A549 (cell line): Measurements from ENCODE around the gene SS18L1. TPM values are rescaled to one million over a fixed set of nuclear protein-coding genes. Genes with fewer than 3 reads are reported as not detected.

Experiments
- ATAC-seq, 2 experiments: fragments of 200-7000 bp in 1 of 2; fragments of >200 bp in 1 of 2; cut with Nextera tagmentation in 1 of 2; cut with Tn5 transposase in 1 of 2; 3 replicates each; pipeline versions ENCODE4 v1.8.0 to v1.9.1; 2018 to 2020; ENCODE audit warnings: mild to moderate bottlenecking in 1 of 2, moderate library complexity in 1 of 2
- CTCF ChIA-PET: fragments of 300-600 bp; sonication (Branson Sonifier 250); formaldehyde crosslinking; extraction: SDS; loops from one replicate; lab custom pipeline; 2021; ENCODE audit warnings: antibody characterized with exemption, inconsistent platforms; lab: Yijun Ruan, JAX
- POLR2A ChIA-PET: fragments of 350-600 bp; formaldehyde crosslinking; extraction: SDS; loops from one replicate; lab custom pipeline; 2021; ENCODE audit warnings: antibody characterized with exemption, inconsistent platforms; lab: Yijun Ruan, JAX
- DNase-seq, 2 experiments: peaks; one replicate each; pipeline versions ENCODE4 v3.0.0 to v3.0.0-alpha.2; 2011 to 2016; ENCODE audit warnings: low read depth in 1 of 2, low spot score in 1 of 2
- FAIRE-seq: peaks from 2 replicates; lab custom pipeline; 2011; peaks lifted over from hg19 to GRCh38; lab: Jason Lieb, UNC
- H3K27ac ChIP-seq, 2 experiments: fragments of >200 bp; sonication (Bioruptor Twin); formaldehyde crosslinking; 3 replicates each; pipeline ENCODE4 v1.5.1; 2016 to 2017
- H3K4me1 ChIP-seq: fragments of >200 bp; sonication (Bioruptor Twin); formaldehyde crosslinking; 3 replicates; pipeline ENCODE4 v1.6.1; 2016
- H3K4me2 ChIP-seq: fragments of >200 bp; sonication (Bioruptor Twin); formaldehyde crosslinking; 3 replicates; pipeline ENCODE4 v1.6.1; 2016
- H3K4me3 ChIP-seq: fragments of >200 bp; sonication (Bioruptor Twin); formaldehyde crosslinking; 3 replicates; pipeline ENCODE4 v1.5.1; 2016
- H3K9me3 ChIP-seq: fragments of >200 bp; sonication (Bioruptor Twin); formaldehyde crosslinking; 3 replicates; pipeline ENCODE4 v1.6.1; 2016
- EHMT2 ChIP-seq: fragments of 200-600 bp; sonication (generic); IDR thresholded peaks from 2 replicates; pipeline ENCODE4 v1.6.1; 2016; ENCODE audit warnings: antibody characterized with exemption, low read depth, mild to moderate bottlenecking, moderate library complexity
- HEYL ChIP-seq: fragments of 250-450 bp; sonication (Bioruptor Pico); IDR thresholded peaks from 2 replicates; pipeline ENCODE4 v1.8.0; 2021; ENCODE audit warnings: mild to moderate bottlenecking, moderate library complexity
- HMGXB4 ChIP-seq: fragments of 250-450 bp; sonication (Bioruptor Pico); IDR thresholded peaks from 2 replicates; pipeline ENCODE4 v1.5.0; 2021; ENCODE audit warnings: mild to moderate bottlenecking, moderate library complexity, borderline replicate concordance
- HOXB5 ChIP-seq: fragments of 250-450 bp; sonication (Bioruptor Pico); IDR thresholded peaks from 2 replicates; pipeline ENCODE4 v1.5.0; 2020; ENCODE audit warnings: mild to moderate bottlenecking, moderate library complexity
- JUN ChIP-seq, 2 experiments: fragments of >200 bp; sonication (Bioruptor Twin); formaldehyde crosslinking; IDR thresholded peaks; 2 replicates in 1 of 2; 3 replicates in 1 of 2; pipeline ENCODE4 v1.6.1; 2016 to 2017
- MAFK ChIP-seq: fragments of 450-650 bp; IDR thresholded peaks from 2 replicates; pipeline ENCODE4 v1.6.1; 2014; ENCODE audit not compliant: partially characterized antibody
- MYC ChIP-seq: IDR thresholded peaks from 2 replicates; pipeline ENCODE4 v1.6.1; 2012; ENCODE audit warnings: mild to moderate bottlenecking, inconsistent platforms, low read length, improper control_type of control experiment, borderline replicate concordance
- NR3C1 ChIP-seq: fragments of >200 bp; sonication (Bioruptor Twin); formaldehyde crosslinking; IDR thresholded peaks from 3 replicates; pipeline ENCODE4 v1.6.1; 2017
- RAD21 ChIP-seq, 2 experiments: fragments of >200 bp in 1 of 2; sonication (Bioruptor Twin) in 1 of 2; formaldehyde crosslinking in 1 of 2; IDR thresholded peaks in 1 of 2; conservative IDR thresholded peaks in 1 of 2; 2 replicates in 1 of 2; 3 replicates in 1 of 2; pipeline ENCODE4 v1.6.1; 2012 to 2018; ENCODE audit warnings: inconsistent platforms in 1 of 2
- REST ChIP-seq: fragments of 200-600 bp; sonication (generic); IDR thresholded peaks from 2 replicates; pipeline ENCODE4 v1.6.1; 2016; ENCODE audit warnings: antibody characterized with exemption, mild to moderate bottlenecking, moderate library complexity
- SREBF2 ChIP-seq: fragments of 450-650 bp; IDR thresholded peaks from 2 replicates; pipeline ENCODE4 v1.6.1; 2014; ENCODE audit warnings: mild to moderate bottlenecking, moderate library complexity
- WGBS: methylation state at CpG from one replicate; pipeline ENCODE4 v1.1.6; 2017; ENCODE audit errors: missing lambda C conversion rate; 5-methylcytosine and 5-hydroxymethylcytosine counted together
- polyA plus RNA-seq, 4 experiments: library from polyadenylated mRNA; depleted of rRNA in 3 of 4; stranded (reverse); fragments of >200 nt; fragmentation: RNase III in 1 of 4; extraction: RNeasy Plus Mini Kit Qiagen cat#74134 plus additional on column Dnase treatment in 1 of 4; gene quantifications; 2 replicates in 3 of 4; 3 replicates in 1 of 4; pipeline ENCODE4 v1.2.3, GENCODE V29; 2011 to 2017

The SS18L1 gene
- polyA plus RNA-seq, 2 of the 4 experiments (the other 2 are of a cell fraction) = 7.4 to 13.1 TPM

GRCh38 chr20:62132421-62132820 lies 11.1 kb upstream of the SS18L1 start:
- ChIA-PET POLR2A (no interaction called here), CTCF (interaction anchor here (0.9 kb wide), 1 partner anchor 9 kb away, joined by 3 read pairs; no protein-coding TSS in a partner anchor)
- Histone ChIP-seq H3K4me2 (no peak overlapping the region), H3K27ac (no peak overlapping the region), H3K4me3 (no peak overlapping the region), H3K4me1 (no peaks in the 10 kb centered on the region), H3K9me3 (no peaks in the 10 kb centered on the region)
- ATAC-seq (no peak), DNase-seq (no peak), FAIRE-seq (no peak)
- WGBS = 95% methylated on average over 7 of the region's 7 CpGs
- TF ChIP-seq REST (no peak), MYC (no peak), HEYL (CRISPR knock-in tag) (no peak), RAD21 (conservative IDR thresholded peaks at IDR 0.05 in 1 of 2, IDR thresholded peaks at IDR 0.05 in 1 of 2) (no peak)

- no peak for DNase-seq
- no peak; a peak in 1 of 6 replicates for ATAC-seq
- H3K27ac ChIP-seq = no peak overlapping the region
- FAIRE-seq = no peak
- H3K4me2 ChIP-seq = no peak overlapping the region
- CTCF ChIA-PET = interaction anchor here (0.7 to 3.4 kb wide), 3 partner anchors 8 to 80 kb away, joined by 3 to 15 read pairs (median 3); no protein-coding TSS in a partner anchor
- TF ChIP-seq EHMT2 = no peak
- no peak for TF ChIP-seq REST
- H3K4me1 ChIP-seq = no peaks in the 10 kb centered on the region
- no peaks in the 10 kb centered on the region for H3K9me3 ChIP-seq
- H3K4me3 ChIP-seq = no peak overlapping the region
- POLR2A ChIA-PET = interaction anchor here (1.3 kb wide), 1 partner anchor 12 kb away, joined by 5 read pairs; the partner anchor contains the start of gene LSM14B
- WGBS = 89% methylated on average over 25 of the region's 29 CpGs
Measured at GRCh38 chr20:62133051-62133845, 10.3 kb upstream of the SS18L1 start.

- 93% methylated on average over 12 of the region's 12 CpGs for WGBS
- H3K4me2 ChIP-seq = no peak overlapping the region
- FAIRE-seq = no peak
- H3K4me3 ChIP-seq = no peak overlapping the region
- no peak overlapping the region for H3K27ac ChIP-seq
- no peak for TF ChIP-seq HOXB5 (CRISPR knock-in tag)
- no peak for TF ChIP-seq SREBF2
- no peak for TF ChIP-seq MAFK
- TF ChIP-seq JUN (IDR thresholded peaks at IDR 0.05) = no peak
- TF ChIP-seq MYC = no peak
- TF ChIP-seq HMGXB4 (CRISPR knock-in tag) = no peak
- TF ChIP-seq NR3C1 = no peak
- ChIA-PET CTCF (interaction anchor here (3.4 to 5.1 kb wide), 2 partner anchors 15 to 124 kb away, joined by 15 to 75 read pairs; no protein-coding TSS in a partner anchor), POLR2A (interaction anchor here (1.3 kb wide), 1 partner anchor 12 kb away, joined by 5 read pairs; the partner anchor contains the start of gene LSM14B)
- no peaks in the 10 kb centered on the region for H3K9me3 ChIP-seq
- peak; percentile 44 to 64; a peak in 3 of 6 replicates for ATAC-seq
- no peaks in the 10 kb centered on the region for H3K4me1 ChIP-seq
- no peak for DNase-seq
Measured at GRCh38 chr20:62133864-62134263, 9.7 kb upstream of the SS18L1 start.
